Measurements from ENCODE around the gene SERINC3. TPM values are rescaled to one million over a fixed set of nuclear protein-coding genes. Genes with fewer than 3 reads are reported as not detected.

Gene SERINC3
- total and polyA plus RNA-seq, 10 of the 15 experiments (the other 5 are each of a cell fraction or from before 2014, with no cell fraction given), result 24.5 to 96.8 (median 38.8) TPM

DNA sequence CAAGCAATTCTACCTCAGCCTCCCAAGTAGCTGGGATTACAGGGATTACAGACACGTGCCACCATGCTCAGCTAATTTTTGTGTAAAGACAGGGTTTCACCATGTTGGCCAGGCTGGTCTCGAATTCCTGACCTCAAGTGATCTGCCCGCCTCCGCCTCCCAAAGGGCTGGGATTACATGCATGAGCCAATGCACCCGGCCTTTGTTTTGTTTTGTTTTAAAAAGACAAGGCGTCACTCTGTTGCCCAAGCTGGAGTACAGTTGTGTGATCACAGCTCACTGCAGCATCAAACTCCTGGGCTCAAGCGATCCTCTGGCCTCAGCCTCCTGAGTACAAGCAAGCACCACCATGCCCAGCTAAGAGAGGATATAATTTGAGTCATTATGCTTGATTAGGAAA, 5.4 kb downstream of the SERINC3 start:
- ChIA-PET SMC1A (ENCODE audit: uncharacterized antibody, unreplicated experiment) (no interaction called here), POLR2A (interaction anchor here (0.6 kb wide), 1 partner anchor 41 kb away, joined by 3 read pairs; the partner anchor contains the start of gene TTPAL), CTCF (interaction anchor here (1.3 kb wide), 1 partner anchor 60 kb away, joined by 3 read pairs; no protein-coding TSS in a partner anchor), RAD21 (ENCODE audit: unreplicated experiment) (interaction anchor here (0.5 kb wide), 1 partner anchor 1070 kb away, joined by 3 read pairs; no protein-coding TSS in a partner anchor)
- Histone ChIP-seq H3K4me2 (ENCODE audit: control insufficient read depth, insufficient read depth) (no peak overlapping the region), H3K9ac (ENCODE audit: control insufficient read depth, insufficient read depth, low read length) (no peak overlapping the region), H3K4me3 (no peak overlapping the region), H3K27ac (ENCODE audit: control insufficient read depth, insufficient read depth) (no peak overlapping the region), H4K20me1 (ENCODE audit: control insufficient read depth, insufficient read depth) (0 out of 2 replicates have a peak, but pooled peaks cover 4% of the 10 kb centered on the region), H3K4me1 (ENCODE audit: control insufficient read depth, insufficient read depth, low read length) (0 out of 2 replicates have a peak, but pooled peaks cover 2% of the 10 kb centered on the region), H3K9me3 (replicated peaks; ENCODE audit: control insufficient read depth, insufficient read depth, low read length) (no peaks in the 10 kb centered on the region), H3K79me2 (ENCODE audit: control insufficient read depth, insufficient read depth, low read length) (peaks cover 53% of the 10 kb centered on the region), H2AFZ (ENCODE audit: control insufficient read depth, low read depth, low read length) (no peak overlapping the region), H3K27me3 (replicated peaks in 1 of 2; ENCODE audit: control insufficient read depth in 2 of 2, insufficient read depth in 2 of 2, low read length in 1 of 2) (no peaks in the 10 kb centered on the region), H3K36me3 (ENCODE audit: control insufficient read depth in 2 of 2, insufficient read depth in 2 of 2, low read length in 1 of 2) (peaks cover 0 to 3% of the 10 kb centered on the region in 2 experiments; a peak in 2 of 4 replicates)
- no peak for FAIRE-seq
- DNase-seq (ENCODE audit: low read depth, low spot score), result no peak
- WGBS (ENCODE audit: insufficient coverage, insufficient replicate concordance, low lambda C conversion rate, missing lambda C conversion rate), result 86% methylated on average over 7 of the region's 7 CpGs
- TF ChIP-seq NKRF (conservative IDR thresholded peaks at IDR 0.05) (no peak), IKZF1 (conservative IDR thresholded peaks at IDR 0.05) (no peak), TCF7 (IDR thresholded peaks at IDR 0.05; ENCODE audit: borderline replicate concordance) (no peak), CHD1 (IDR thresholded peaks at IDR 0.05; ENCODE audit: low read depth, low read length) (no peak), TAF1 (IDR thresholded peaks at IDR 0.05; ENCODE audit: borderline replicate concordance, low read depth, low read length) (no peak), RAD51 (IDR thresholded peaks at IDR 0.05) (no peak), SIN3A (IDR thresholded peaks at IDR 0.05; ENCODE audit: low read depth, low read length) (no peak), EGR1 (IDR thresholded peaks at IDR 0.05; ENCODE audit: borderline replicate concordance in 1 of 2, low read depth in 2 of 2, low read length in 2 of 2) (no peak), KLF5 (IDR thresholded peaks at IDR 0.05; ENCODE audit: partially characterized antibody) (no peak), PML (IDR thresholded peaks at IDR 0.05; ENCODE audit: low read length) (no peak), IKZF2 (IDR thresholded peaks at IDR 0.05) (no peak), SMC3 (IDR thresholded peaks at IDR 0.05; ENCODE audit: borderline replicate concordance, low read length) (no peak), EZH2 (IDR thresholded peaks at IDR 0.05; ENCODE audit: borderline replicate concordance, control insufficient read depth, low read depth, low read length) (no peak), ZZZ3 (IDR thresholded peaks at IDR 0.05; ENCODE audit: control insufficient read depth, insufficient read length, low read depth) (no peak), PAX5 (IDR thresholded peaks at IDR 0.05; ENCODE audit: borderline replicate concordance, low read depth, low read length) (no peak), SMAD5 (IDR thresholded peaks at IDR 0.05; ENCODE audit: low read depth) (no peak), PBX3 (IDR thresholded peaks at IDR 0.05; ENCODE audit: insufficient replicate concordance, low read depth, low read length) (no peak)
- TF ChIP-seq, protein P1, sequence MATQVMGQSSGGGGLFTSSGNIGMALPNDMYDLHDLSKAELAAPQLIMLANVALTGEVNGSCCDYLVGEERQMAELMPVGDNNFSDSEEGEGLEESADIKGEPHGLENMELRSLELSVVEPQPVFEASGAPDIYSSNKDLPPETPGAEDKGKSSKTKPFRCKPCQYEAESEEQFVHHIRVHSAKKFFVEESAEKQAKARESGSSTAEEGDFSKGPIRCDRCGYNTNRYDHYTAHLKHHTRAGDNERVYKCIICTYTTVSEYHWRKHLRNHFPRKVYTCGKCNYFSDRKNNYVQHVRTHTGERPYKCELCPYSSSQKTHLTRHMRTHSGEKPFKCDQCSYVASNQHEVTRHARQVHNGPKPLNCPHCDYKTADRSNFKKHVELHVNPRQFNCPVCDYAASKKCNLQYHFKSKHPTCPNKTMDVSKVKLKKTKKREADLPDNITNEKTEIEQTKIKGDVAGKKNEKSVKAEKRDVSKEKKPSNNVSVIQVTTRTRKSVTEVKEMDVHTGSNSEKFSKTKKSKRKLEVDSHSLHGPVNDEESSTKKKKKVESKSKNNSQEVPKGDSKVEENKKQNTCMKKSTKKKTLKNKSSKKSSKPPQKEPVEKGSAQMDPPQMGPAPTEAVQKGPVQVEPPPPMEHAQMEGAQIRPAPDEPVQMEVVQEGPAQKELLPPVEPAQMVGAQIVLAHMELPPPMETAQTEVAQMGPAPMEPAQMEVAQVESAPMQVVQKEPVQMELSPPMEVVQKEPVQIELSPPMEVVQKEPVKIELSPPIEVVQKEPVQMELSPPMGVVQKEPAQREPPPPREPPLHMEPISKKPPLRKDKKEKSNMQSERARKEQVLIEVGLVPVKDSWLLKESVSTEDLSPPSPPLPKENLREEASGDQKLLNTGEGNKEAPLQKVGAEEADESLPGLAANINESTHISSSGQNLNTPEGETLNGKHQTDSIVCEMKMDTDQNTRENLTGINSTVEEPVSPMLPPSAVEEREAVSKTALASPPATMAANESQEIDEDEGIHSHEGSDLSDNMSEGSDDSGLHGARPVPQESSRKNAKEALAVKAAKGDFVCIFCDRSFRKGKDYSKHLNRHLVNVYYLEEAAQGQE (IDR thresholded peaks at IDR 0.05; ENCODE audit: low read depth, low read length), result no peak
- BruUV-seq (replicated peaks), result no TSS peak
- intact Hi-C loops (cut with micrococcal nuclease; ENCODE audit: unreplicated experiment), result no loop called here
- in situ Hi-C loops (cut with MboI), result no loop called here
- ATAC-seq, result no peak
